ENCODE data around the gene RAB17.
"Not testable (repeated sequence)": the region's sequence is repeated elsewhere in the genome, so short reads cannot be mapped to it uniquely, and the experiment has no call there.

RAB17 gene

DNA sequence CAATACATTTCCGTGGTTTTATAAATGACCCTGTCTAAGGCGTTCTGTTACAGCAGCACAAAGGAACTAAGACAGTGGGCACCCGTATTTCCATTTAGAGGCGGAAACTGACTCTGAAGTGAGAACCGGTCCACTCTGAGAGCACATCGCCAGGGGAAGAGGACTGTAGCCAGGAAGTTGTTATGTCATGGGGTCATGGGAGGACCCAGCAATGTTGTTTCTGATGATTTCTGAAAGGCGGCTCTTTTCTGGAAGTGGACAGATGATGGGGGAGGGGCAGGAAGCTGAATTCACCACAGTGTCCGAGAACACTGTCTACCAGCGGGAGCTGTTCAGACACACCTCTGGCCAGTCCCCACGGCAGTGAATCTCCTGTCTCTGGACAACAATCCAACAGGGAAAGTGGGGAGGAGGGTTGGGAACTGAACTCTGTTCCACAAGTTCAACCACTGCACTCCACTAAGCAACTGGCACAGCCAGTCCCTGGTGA is 34.7 kb upstream of the RAB17 start:
- in situ Hi-C loops (cut with MboI; ENCODE audit: low sequenced_read_pairs): no loop called here

DNA sequence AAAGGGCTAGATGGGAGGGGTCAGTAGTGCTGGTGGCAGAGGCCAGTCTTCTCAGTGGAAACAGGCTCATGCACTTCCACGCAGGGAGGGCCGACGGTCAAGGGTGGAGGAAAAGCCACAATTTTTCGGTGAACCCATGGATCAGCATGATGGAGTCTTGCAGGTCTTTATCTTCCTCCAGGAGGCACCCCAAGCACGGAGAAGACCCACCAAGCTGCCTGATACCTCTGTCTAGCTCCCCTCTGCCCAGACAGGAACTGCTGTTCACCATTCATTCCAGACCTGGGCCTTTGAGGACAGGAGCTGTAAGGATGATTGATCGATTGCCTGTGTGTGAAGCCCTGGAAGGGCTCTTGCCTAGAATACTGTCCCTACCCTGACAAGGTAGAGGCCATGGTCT is 34.0 kb upstream of the RAB17 start:
- in situ Hi-C loops (cut with MboI; ENCODE audit: low sequenced_read_pairs): no loop called here

DNA sequence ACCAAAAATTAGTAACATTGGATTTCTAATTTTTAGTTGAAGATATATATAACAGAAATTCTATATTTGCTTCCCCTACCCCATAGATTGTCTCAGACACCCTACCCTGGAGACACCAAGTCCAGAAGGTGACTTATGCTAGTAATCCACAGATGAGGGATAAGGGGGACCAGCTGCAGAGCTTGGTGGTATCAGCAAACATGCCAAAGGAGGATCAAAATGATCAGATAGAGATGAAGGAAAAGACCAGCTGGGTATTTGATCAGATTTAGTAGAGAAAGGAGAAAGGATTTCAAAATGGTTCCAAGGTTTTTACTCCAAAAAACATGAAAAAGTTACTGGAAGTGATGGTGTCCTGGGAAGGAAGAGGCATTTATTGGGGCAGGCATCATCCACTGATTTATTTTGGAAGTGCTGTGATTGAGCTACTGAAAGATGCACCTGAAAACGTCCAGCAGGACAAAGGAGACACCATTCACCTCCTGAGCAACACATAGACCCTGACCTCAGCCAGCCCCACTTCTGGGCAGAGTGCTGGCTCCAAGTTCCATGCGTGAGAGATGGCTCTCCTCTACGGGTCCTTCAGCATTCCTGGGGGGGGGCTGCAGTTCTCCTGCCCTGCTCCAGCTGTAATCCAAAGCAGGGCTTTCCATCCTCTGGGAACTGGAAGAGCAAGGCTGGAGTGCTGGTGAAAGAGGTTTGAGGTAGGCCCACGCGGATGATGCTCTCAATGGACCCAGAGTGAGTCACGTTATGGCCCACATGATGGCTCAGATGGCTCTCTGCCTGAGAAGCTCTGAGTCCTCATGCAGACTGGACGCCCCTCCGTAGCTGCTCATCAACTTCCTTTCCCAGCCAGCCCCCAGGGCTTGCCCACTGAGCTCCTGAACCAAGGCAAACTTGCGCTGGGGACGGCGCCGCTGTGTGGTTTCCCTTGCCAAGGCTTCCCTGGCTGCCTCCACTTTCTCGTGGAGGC is 33.2 kb upstream of the RAB17 start:
- in situ Hi-C loops (cut with MboI; ENCODE audit: low sequenced_read_pairs): no loop called here

DNA sequence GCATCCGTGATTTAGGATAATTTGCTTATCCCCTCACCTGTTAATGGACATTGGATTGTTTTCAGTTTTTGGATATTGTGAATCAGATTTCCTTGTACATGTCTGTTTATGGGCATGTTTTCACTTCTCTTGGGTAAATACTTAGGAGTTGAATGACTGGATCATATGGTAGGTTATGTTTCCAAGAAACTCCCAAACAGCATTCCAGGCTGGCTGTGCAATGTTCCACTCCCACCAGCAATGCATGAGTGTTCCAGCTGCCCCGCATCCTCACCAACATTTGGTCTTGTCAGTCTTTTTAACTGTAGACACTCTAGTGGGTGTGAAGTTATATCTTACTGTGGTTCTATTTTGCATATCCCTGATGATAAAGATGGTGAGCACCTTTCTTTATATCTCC is 27.9 kb upstream of the RAB17 start:
- in situ Hi-C loops (cut with MboI; ENCODE audit: low sequenced_read_pairs): no loop called here

DNA sequence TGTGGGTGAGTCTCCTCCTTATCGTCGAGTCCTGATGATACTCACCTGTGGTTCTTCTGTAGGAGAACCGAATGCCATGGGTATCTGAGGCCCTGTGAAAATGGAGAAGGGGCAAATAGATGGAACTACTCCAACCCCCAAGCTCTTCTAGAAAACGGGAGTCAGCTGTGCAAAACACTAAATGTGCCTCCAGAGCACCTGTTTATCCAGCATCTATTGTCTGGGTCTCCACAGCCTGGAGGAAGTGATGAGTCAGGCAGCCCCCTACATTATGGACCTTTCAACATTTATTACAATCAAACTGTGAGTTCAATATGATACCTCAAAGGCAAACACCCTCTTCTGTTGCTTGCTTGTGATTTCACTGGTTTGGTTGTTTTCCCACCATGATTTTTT is 27.1 kb upstream of the RAB17 start:
- in situ Hi-C loops (cut with MboI; ENCODE audit: low sequenced_read_pairs): no loop called here

DNA sequence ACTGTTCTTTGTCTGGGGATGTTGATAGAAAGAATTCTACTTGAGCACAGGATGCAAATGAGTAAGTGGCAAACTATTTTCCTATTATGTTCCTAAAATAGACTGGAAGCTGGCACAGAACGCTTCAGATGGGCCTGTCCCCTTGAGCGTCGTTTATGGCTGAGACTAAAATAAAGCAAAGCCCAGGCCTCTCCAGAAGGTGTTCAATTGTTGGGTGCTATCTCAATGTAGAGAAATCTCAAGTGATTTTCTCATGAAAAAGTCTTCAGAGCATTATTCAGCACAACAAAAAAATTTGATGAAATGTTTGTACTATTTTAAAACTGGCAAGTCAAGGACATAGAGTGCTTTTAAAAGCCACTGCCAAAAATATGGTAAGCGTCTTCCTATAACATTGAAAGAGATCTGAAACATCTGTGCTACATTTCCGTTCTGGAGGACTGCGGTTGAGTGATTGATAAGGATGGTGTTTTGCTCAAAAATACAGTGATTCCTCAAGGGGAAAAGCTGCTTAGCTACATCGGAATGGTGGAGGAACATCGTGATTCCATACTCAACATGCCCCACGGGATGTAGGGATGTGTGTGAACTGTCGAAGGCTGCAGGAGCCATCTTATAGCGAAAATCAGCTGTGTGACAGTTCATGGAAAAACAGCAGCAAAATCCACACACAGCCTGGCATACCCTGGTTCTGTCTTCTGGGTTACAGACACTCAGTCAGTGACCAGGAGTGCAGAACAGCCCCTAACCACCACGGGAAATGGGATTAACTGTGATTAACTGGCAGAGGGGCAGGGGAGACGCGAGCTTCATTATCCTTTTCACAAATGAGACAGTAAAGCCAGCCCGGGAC is 26.4 kb upstream of the RAB17 start:
- in situ Hi-C loops (cut with MboI; ENCODE audit: low sequenced_read_pairs): no loop called here

DNA sequence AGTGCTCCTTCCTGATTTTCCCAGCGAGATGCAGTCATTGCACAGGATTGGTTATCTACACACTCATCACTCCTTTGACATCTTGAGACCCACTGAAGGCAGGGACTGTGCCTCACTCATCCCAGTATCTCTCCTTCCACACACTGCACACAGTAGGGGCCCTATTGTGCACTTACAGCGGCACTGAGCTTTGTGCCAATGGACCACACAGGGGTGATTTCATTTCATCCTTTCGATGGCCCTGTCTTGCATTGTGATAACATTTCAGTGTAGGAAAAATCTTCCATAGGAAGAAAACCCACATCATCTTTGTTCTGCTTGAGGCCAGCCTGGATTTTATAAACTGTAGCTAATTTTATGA is 25.8 kb upstream of the RAB17 start:
- in situ Hi-C loops (cut with MboI; ENCODE audit: low sequenced_read_pairs): no loop called here

DNA sequence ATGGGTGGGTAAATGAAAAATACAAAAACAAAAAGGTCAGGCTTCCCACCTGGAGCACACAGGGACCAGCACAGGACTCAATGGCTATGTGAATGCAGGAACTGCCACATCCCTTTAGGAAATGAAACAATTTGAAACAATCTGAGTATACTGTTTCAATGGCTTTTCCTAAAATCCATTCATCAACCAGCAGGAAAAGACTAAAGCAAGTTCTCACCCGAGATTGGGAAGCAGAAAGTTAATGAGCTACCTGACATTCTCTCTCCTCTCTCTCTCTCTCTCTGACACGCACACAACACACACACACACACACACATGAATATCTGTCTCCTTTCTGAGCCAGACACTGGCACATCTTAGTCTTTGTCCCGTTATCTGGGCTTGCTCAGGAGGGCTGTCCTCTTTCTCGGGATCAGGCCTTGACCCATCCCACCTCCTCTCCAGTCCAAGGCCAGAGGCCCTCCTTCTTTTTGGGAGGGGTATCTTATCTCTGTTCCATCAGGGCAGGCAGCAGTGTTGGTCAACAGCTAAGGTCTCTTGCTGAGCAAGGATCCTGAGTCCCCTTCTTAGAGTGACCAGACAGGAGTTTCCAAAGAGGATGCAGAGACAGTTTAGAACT is 25.2 kb upstream of the RAB17 start:
- in situ Hi-C loops (cut with MboI; ENCODE audit: low sequenced_read_pairs): no loop called here

DNA sequence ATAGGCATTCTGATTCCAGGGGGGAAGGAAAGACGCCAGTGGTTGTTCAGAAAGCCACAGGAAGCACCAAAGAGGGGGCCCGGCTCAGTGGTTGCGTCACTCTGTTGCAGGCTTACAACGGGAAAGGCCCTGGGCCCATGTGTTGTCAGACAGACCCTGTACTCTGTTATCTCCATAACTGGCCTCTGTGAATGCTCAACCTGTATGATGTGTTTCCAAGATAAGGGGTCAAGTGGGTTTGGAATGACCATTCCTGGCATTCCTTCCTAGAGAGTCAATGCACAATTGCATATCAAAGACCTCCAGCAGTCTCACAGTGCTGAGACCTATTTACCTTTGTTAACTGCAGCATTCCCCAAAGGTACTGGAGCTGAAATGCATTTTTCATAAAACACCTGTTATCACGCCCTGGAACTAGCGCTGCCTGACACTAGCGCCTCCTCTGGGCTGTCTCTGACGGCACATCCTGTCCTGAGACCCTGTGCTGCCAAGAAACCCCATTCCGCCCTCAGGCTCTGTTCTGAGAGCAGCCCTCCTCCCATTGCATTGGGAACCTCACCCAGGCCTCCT is 23.7 kb upstream of the RAB17 start:
- in situ Hi-C loops (cut with MboI; ENCODE audit: low sequenced_read_pairs): no loop called here

DNA sequence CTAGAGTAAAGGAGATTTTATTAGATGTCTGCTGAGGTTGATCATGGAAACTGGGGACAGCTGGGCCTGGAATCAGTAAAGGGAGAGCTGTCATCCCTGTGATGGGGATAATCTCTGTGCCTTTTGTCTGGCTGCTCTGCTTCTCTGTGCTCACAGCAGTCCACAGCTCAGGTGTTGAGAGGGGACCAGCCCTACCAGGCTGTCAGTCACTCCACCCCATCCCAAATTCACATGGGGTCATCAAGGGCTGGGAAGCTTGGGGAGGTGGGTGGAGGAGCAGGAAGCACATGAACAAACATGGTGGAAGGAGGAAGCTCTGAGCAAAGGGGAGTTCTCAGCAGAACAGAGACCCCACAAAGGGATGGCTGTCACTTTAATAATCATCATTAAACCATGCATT is 23.1 kb upstream of the RAB17 start:
- in situ Hi-C loops (cut with MboI; ENCODE audit: low sequenced_read_pairs): no loop called here

DNA sequence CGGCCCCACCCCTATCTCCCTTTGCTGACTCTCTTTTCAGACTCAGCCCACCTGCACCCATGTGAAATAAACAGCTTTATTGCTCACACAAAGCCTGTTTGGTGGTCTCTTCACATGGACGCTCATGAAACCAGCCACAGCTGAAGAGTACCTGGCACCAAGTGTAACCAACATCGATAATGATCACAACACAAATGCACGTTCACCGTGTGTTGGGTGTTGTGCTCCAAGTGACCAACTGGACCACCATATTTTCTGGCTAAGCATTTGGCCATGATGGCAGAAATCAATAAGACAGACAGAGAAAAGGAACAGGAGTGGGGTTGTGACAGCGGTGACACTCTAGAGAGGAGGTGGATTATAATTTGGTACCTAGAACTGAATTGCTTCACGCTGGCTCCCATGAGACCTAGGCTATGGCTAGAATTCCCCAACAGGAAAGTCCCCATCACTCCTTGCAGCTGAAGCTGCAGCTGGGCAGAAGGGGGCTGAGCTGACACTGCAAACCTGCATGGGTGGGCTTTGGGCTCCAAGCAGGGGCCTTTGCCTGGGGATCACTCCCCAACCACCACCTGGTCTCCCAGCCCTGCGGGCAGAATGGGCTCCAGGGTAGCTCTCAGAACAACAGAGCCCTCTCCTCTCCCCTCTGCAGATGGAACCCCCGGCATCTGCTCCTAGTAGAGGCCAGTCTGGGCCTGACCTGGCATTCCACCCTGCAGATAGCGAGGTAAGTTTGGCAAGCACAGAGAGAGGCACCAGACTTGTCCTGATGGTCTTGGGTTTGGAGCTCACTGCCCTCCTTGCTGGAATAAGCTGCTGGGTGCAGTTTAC is 22.2 kb upstream of the RAB17 start:
- in situ Hi-C loops (cut with MboI; ENCODE audit: low sequenced_read_pairs): no loop called here

DNA sequence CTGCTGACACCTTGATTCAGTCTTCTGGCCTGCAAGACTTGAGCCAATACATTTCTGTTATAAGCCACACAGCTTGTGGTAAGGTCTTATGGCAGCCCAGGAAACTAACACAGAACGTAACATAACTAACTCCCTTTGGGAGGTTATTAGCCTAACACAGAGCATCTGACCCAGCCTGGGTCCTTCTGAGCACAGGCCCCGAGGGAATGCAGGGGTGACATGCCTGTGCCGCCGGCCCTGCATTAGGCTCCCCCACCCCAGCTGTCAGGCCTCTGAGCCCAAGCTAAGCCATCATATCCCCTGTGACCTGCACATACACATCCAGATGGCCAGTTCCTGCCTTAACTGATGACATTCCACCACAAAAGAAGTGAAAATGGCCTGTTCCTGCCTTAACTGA is 16.0 kb upstream of the RAB17 start:
- in situ Hi-C loops (cut with MboI; ENCODE audit: low sequenced_read_pairs): not testable (repeated sequence)

DNA sequence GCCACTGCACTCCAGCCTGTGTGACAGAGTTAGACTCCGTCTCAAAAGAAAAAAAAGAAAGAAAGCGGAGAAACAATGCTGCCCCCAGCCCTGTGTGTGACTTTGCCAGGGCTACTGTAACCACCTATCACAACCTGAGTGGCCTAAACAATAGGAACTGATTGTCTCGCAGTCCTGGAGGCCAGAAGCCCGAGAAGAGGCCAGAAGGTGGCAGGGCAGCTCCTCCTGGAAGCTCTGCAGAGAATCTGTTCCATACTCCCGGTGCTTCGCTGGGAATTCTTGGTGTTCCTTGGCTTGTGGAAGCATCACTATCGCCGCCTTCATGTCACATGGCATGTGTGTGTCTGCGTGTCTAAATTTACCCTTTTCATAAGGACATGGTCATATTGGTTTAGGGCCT is 14.4 kb upstream of the RAB17 start:
- in situ Hi-C loops (cut with MboI; ENCODE audit: low sequenced_read_pairs): no loop called here

DNA sequence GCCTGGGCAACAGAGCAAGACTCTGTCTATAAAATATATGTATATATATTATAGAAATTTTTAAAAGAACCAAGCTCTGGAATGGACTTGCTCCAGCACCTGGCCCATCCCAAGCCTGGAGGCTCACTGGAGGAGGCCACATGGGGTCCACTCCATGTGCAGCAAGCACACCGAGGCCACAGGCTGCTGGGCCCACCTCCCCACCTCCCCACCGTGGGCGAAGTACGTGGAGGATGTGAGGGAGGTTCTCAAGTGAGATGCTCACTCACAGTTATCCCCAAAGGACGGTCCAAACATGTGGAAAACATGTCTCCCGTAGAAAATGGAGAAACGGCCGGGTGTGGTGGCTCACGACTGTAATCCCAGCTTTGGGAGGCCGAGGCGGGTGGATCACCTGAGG is 13.9 kb upstream of the RAB17 start:
- in situ Hi-C loops (cut with MboI; ENCODE audit: low sequenced_read_pairs): no loop called here

DNA sequence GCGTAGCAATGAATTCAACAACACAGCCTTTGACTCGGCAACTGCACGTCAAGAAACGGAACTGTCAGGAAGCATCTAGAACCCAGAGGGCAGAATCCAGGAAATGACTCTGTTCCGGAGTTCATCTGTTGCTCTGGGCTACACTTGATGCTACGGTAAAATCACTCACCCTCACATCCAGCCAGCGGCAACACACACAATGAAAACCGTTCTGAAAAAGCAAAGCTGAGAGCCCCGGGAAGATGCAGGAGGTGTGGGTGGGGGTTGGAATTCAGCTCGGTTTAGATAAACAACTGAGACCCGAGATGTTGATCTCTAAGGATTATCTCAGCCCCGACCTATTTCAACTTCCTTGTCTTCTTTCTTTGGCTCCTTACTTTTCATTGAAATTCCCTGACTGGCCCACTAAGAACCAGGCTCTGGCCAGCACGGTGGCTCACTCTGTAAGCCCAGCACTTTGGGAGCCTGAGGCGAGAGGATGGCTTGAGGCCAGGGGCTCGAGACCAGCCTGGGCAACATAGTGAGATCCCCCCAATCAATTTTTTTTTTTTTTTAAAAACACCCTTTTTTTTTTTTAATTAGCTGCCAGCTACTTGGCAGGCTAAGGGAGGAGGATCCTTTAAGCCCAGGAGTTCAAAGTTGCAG is 13.3 kb upstream of the RAB17 start:
- in situ Hi-C loops (cut with MboI; ENCODE audit: low sequenced_read_pairs): no loop called here

DNA sequence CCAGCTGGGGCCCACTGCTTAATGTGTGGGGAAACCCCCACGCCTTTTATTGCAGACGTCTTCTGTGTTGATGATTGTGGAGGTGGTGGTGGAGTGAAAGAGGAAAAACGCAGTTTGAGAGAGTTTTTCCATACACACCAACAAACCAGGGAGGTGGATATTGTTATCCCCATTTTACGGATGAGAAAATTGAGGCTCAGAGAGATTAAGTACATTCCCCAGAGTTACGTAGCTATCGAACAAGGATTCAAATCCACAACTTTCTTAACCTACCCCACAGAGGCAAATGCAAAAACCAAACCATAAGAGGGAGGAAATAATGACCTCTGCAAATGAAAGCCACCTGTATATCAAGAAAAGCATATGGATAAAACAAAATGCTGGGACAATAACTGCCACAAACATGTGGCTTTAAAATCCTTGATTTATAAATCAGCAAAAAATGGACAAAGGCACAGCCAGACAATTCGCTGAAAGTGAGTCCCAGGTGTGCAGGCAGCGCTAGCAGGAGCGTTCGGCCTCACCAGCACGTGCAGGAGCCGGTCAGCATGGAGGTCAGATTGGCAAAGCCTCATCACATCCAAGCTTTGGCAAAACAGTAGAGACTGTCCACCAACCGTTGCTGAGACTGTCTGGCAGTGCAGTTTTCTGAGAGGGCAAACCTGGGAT is 12.6 kb upstream of the RAB17 start:
- in situ Hi-C loops (cut with MboI; ENCODE audit: low sequenced_read_pairs): no loop called here

DNA sequence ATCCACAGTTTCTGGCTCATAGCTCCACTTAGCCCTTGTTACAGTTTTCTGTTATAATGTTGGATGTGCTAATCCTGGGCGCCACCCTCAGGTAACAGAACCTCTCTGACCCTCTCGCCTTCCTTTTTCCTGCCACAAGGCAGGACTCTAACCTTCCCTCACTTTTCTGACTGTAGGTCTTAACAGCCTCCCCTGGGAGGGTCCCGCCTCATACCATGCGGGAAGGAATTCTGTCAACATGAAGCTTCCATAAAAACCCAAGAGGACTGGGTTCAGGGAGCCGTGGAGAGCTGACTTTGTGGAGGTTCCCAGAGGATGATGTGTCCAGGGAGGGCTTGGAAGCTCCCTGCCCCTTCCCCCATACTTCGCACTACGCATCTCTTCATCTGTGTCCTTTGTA is 11.9 kb upstream of the RAB17 start:
- in situ Hi-C loops (cut with MboI; ENCODE audit: low sequenced_read_pairs): no loop called here

DNA sequence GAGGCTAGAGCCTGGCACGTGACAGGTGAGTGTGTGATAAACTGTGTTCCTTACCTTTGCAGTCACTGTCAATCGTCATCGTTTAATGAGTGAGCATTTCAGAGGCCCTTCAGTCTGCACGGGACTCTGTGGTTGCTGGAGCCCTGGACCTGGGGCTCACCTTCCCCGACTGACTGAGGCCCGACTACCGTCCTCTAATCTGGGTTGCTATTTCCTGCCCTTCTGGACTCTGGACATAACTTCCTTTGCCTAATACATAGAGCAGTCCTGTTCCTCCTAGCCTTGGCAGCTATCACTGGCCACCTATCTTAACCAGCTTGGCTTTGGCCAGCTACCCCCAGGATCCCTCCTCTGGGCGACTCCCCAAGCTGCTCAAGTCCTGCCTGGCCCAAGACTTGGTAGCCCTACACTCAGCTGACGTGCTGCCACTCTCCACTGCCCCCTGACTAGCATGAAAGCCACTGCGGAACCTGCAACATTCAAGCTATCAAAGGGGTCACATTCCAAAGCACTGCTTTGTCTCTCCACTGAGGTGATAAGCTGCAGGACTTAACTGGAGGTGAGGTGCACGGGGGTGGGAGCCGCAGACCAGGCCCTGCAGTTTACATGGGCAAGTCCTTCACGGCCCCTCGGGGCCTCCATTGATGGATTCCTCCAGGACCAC is 11.1 kb upstream of the RAB17 start:
- in situ Hi-C loops (cut with MboI; ENCODE audit: low sequenced_read_pairs): no loop called here

All from HL-60/S4 (cell line).